GM12891 (cell line): ENCODE measurements around the gene RIPK3.

ENCODE experiments used
- POLR2A ChIP-seq: IDR thresholded peaks from 2 replicates; pipeline ENCODE4 v1.6.1; 2011; ENCODE audit warnings: low read depth, low read length, control low read depth
- POLR2AphosphoS5 ChIP-seq: IDR thresholded peaks from 2 replicates; pipeline ENCODE4 v1.6.1; 2011; ENCODE audit warnings: low read depth, low read length, control low read depth
- POU2F2 ChIP-seq: IDR thresholded peaks from 2 replicates; pipeline ENCODE4 v1.6.1; 2011; ENCODE audit warnings: low read depth, mild to moderate bottlenecking, control low read depth, low read length, moderate library complexity
- SPI1 ChIP-seq: IDR thresholded peaks from 2 replicates; pipeline ENCODE4 v1.6.1; 2011; ENCODE audit warnings: low read depth, low read length, control low read depth
- TAF1 ChIP-seq: IDR thresholded peaks from 2 replicates; pipeline ENCODE4 v1.6.1; 2011; ENCODE audit warnings: low read depth, low read length, control low read depth

DNA sequence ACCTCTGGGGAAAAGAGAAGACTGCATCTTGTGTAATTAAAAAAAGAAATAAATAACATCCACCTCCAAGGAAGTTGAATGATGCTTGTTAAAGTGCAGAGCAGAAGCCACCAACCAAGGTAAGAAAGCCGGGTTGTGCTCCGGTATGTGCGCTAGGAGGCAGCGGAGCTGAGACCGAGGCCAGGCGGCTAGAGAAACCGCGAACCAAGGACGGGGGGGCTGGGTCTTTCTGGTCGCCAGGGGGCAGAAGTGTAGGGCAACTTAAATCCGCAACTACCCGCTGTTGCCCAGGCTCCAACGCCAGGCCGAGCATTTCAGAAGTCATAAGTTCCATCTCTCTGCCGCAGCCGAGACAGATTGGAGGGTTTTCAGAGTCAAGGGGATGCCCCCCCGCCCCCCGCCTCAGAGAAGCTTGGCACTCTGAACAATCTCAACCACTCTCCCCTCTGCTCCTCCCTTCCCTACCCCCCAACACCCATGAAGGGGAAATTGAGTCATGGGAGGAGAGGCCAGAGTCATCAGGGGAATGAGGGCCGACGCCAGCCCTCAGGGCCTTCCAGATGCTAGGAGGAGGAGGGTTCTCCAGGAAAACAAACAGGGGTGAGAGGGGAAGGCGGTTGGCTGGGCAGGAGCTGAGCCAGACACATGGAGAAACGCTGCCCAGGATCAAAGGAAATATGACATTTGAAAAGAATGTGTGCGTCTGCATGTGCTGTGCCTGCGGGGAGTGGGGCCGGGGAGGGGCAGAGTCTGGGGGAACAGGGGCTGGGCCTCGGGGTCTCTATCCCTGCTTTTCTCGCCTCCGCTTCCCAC is 26.0 kb upstream of the RIPK3 start:
- TF ChIP-seq POLR2A = no peak
- no peak for TF ChIP-seq POLR2AphosphoS5
- peak; percentile 9; the same call in 1 of the 2 replicates for TF ChIP-seq POU2F2
- no peak for TF ChIP-seq TAF1
- no peak for TF ChIP-seq SPI1
